Dedifferentiated amniotic fluid mesenchymal stem cell (primary cell): ENCODE measurements around the gene HNRNPA2B1.
"Not testable (repeated sequence)": the region's sequence is repeated elsewhere in the genome, so short reads cannot be mapped to it uniquely, and the experiment has no call there.

Experiments used
- DNase-seq: peaks from one replicate; pipeline ENCODE4 v3.0.0-alpha.2; 2016; ENCODE audit errors: extremely low spot score

Gene HNRNPA2B1

DNA sequence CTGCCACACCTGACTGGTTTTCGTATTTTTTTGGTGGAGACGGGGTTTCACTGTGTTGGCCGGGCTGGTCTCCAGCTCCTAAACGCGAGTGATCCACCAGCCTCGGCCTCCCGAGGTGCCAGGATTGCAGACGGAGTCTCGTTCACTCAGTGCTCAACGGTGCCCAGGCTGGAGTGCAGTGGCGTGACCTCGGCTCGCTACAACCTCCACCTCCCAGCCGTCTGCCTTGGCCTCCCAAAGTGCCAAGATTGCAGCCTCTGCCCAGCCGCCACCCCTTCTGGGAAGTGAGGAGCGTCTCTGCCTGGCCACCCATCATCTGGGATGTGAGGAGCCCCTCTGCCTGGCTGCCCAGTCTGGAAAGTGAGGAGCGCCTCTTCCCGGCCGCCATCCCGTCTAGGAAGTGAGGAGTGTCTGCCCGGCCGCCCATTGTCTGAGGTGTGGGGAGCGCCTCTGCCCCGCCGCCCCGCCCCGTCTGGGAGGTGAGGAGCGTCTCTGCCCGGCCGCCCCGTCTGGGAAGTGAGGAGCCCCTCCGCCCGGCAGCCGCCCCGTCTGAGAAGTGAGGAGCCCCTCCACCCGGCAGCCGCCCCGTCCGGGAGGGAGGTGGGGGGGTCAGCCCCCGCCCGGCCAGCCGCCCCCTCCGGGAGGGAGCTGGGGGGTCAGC is 52.8 kb downstream of the HNRNPA2B1 start:
- DNase-seq = not testable (repeated sequence)

DNA sequence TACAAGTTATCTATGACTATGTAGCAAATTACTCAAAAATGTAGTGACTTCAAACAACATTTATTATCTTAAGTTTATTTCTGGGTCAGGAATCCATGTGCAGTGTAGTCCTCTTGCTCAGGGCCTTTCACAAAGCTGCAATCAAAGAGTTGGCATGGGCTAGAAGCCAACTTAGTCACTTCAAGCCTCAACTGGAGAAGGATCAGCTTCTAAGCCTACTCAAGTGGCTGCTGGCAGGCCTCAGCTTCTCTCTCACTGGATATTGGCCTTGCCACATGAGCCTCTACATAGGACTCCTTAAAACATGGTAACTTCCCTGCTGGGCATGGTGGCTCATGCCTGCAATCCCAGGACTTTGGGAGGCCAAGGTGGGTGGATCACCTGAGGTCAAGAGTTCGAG is 53.5 kb downstream of the HNRNPA2B1 start:
- DNase-seq = no peak

DNA sequence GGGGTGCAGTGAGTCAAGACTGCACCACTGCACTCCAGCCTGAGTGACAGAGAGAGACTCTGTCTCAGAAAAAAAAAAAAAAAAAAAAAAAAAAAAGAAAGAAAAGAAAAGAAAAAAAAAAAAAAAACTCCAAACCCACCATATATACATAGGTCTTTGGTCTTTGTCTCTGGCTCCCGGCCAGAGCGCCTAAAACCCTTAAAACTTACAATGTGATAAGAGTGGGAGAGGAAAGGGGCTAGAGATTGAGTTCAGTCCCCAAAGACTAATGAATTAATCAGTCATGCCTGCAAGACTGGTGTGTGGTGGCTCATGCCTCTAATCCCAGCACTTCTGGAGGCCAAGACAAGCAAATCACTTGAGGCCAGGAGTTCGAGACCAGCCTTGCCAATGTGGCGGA is 55.3 kb downstream of the HNRNPA2B1 start:
- no peak for DNase-seq

DNA sequence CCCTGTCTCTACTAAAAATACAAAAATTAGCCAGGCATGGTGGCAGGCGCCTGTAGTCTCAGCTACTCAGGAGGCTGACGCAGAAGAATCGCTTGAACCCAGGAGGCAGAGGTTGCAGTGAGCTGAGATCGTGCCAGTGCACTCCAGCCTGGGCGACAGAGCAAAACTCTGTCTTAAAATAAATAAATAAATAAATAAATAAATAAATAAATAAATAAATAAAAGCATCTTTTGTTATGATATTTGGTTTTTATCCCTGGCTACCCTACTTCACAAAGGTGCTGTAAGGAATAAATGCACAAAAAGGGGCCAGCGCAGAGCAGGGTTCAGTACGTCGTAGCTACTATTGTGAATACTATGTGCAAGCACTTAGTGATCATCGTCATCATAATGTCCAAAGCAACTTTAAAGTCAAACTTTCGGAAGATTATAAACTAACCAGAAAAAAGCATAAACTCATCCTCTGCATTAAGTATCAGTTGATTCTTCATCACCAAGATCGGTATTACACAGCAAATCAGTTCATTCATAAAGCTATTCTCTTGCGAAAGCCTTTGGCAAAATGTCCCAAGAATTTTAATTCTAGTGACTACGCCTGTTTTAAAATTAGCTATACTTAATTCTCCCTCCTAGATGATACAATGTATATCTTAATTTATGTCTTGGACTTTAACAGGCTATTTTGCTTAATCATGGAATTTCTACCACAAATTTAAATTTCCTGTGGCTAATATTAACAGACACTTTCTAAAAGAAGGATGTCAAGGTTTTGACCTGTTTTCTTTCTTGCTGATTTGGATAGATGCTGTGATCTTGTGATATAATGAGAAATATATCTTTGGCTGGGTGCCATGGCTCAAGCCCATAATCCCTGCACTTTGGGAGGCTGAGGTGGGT is 56.1 kb downstream of the HNRNPA2B1 start:
- DNase-seq = no peak

DNA sequence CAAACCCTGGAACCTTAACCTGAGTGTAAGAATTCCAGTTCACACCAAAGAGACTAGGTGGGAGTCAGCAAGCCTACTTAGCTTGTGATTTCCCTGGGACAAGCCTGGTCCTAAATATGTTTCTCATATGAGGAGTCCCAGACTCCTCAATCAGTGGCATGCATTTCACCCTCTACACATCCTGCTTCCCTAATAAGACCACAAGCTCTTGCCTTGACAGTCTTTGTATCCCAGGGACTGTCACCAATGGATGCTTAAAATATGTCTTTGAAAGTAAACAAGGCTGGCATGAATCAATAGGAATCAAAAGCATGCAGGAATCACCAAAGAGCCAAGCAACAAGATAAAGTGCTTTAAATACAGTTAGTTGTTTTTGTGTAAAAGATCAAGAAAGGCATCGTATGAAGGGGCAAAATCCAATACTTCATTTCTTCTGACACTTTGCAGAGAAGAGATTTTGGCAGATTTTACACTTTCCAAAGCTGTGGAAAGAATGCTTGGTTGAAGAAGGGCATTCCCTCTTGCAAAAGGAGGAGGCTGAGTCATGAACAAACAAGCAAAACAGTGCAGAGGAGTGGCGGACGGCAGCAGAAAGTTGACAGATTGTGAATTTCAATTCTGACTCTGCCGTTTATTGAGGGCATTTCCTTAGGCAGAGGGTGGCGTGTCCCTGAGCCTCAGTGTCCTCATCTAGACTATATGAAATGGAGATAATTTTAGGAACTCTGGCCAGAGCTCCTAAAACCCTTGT is 57.1 kb downstream of the HNRNPA2B1 start:
- DNase-seq = peak; percentile 47

DNA sequence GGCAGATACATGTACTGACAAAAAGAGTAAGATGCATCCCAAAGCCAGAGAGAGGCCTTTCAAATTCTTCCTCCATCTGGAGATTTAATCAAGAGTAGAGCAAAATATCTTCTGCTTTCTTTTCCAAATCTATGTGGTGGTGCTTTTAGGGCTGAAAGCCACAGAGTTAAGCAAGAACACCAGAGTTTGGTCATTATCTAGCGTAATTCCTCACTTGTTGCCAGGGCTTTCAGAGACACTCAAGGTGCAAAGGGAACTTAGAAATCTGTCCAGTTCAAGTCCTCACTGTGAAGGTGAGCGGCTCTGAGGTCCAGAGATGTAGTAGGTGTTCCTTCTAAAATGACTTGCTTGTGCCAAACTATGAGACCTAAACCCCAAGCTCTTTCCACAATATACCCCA is 59.5 kb downstream of the HNRNPA2B1 start:
- DNase-seq = no peak

DNA sequence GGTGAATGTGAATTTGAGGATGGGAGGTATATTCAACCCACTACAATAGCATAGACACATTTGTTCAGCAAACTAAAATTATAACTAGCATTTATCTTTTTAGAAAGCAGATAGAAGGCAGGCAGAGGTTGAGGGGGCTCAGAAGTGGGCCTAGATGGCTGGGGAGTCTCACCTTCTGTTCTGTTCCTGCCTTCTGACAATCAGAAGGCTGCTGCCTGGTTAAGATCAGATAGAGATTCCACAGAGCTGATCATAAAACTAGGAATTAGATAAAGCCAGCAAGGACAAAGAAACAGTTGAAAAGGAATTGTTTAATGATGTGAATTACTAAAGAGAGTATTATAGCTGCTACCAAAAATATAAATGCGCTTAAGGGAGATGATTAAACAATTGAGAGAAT is 60.2 kb downstream of the HNRNPA2B1 start:
- DNase-seq = no peak
